ENCODE data around the gene DIRAS1. TPM values are rescaled to one million over a fixed set of nuclear protein-coding genes. Genes with fewer than 3 reads are reported as not detected.

The DIRAS1 gene
- total and polyA plus RNA-seq, 2 of the 8 experiments (the other 6 are each of a cell fraction or from before 2014, with no cell fraction given) = 20.2 to 22.3 TPM

GRCh38 chr19:2726160-2726855, 5.1 kb upstream of the DIRAS1 start:
- Histone ChIP-seq H4K8ac (ENCODE audit: extremely low read depth, insufficient read depth, low read length) (no peak overlapping the region), H3K23me2 (ENCODE audit: low read depth, low read length) (peaks cover 5% of the 10 kb centered on the region; the same call in 1 of the 2 replicates), H3K9ac (replicated peaks in 1 of 4; ENCODE audit: extremely low read depth in 1 of 4, low read depth in 3 of 4, low read length in 3 of 4) (no peak overlapping the region), H3K4me2 (ENCODE audit: insufficient read depth in 1 of 2, low read depth in 2 of 2, low read length in 2 of 2) (no peak overlapping the region), H4K20me1 (replicated peaks in 1 of 2; ENCODE audit: control insufficient read depth in 1 of 2, insufficient read depth in 2 of 2, low read length in 2 of 2) (peaks cover 0 to 2% of the 10 kb centered on the region in 2 experiments), H3K23ac (ENCODE audit: insufficient read length) (no peak overlapping the region), H3K4ac (replicated peaks; ENCODE audit: insufficient read length, low read depth, low read length) (no peak overlapping the region), H2BK12ac (ENCODE audit: low read depth, low read length) (no peak overlapping the region), H3K79me2 (ENCODE audit: control insufficient read depth in 1 of 2, insufficient read depth in 2 of 2, low read length in 2 of 2) (no peaks in the 10 kb centered on the region), H2AK5ac (ENCODE audit: low read depth, low read length) (no peak overlapping the region), H2BK15ac (ENCODE audit: low read length) (no peak overlapping the region), H3K56ac (replicated peaks; ENCODE audit: insufficient read length, low read depth, low read length) (no peak overlapping the region), H4K5ac (ENCODE audit: insufficient read length, low read depth, low read length) (no peak overlapping the region), H3K36me3 (ENCODE audit: control insufficient read depth in 2 of 4, insufficient read depth in 4 of 4, low read length in 3 of 4) (no peaks in the 10 kb centered on the region), H4K91ac (replicated peaks; ENCODE audit: insufficient read length, low read length) (no peak overlapping the region), H2BK20ac (ENCODE audit: low read length) (no peak overlapping the region), H3K14ac (ENCODE audit: insufficient read length) (no peak overlapping the region), H3K9me3 (ENCODE audit: insufficient read depth in 2 of 2, low read depth in 1 of 2, low read length in 1 of 2) (no peaks in the 10 kb centered on the region), H2BK120ac (replicated peaks; ENCODE audit: low read depth, low read length) (no peak overlapping the region), H3K27ac (ENCODE audit: low read depth, low read length) (no peak overlapping the region), H2BK5ac (ENCODE audit: low read depth, low read length) (no peak overlapping the region), H3K18ac (ENCODE audit: extremely low read depth, low read length) (no peak overlapping the region), H2AFZ (ENCODE audit: low read length) (no peak overlapping the region), H3K4me3 (ENCODE audit: extremely low read depth in 1 of 4, insufficient read depth in 2 of 4, low read depth in 3 of 4, low read length in 4 of 4) (no peak overlapping the region), H3K27me3 (replicated peaks in 1 of 4; ENCODE audit: control insufficient read depth in 3 of 4, extremely low read depth in 1 of 4, insufficient read depth in 3 of 4, low read length in 3 of 4) (peaks cover 0 to 7% (median 3%) of the 10 kb centered on the region in 4 experiments; a peak in 4 of 7 replicates), H3K79me1 (ENCODE audit: low read depth, low read length) (no peaks in the 10 kb centered on the region), H3K4me1 (replicated peaks in 1 of 4; ENCODE audit: control insufficient read depth in 3 of 4, insufficient read depth in 4 of 4, low read length in 3 of 4) (peaks cover 0 to 11% (median 0%) of the 10 kb centered on the region in 4 experiments; a peak in 1 of 7 replicates)
- POLR2A ChIA-PET (ENCODE audit: partially characterized antibody) = no interaction called here
- WGBS, 2 experiments (ENCODE audit: extremely low coverage in 1 of 2, insufficient coverage in 1 of 2, insufficient read length in 1 of 2, insufficient replicate concordance in 2 of 2, low coverage in 1 of 2, low lambda C conversion rate in 2 of 2, missing lambda C conversion rate in 1 of 2) = 90% methylated on average over 13 of the region's 15 CpGs; no CpG with 5 or more reads in 1 of the 2 experiments
- DNase-seq (ENCODE audit: low read depth in 1 of 2, low spot score in 2 of 2) (no peak), FAIRE-seq (no peak)
- CTCF ChIA-PET (ENCODE audit: partially characterized antibody) = interaction anchor here (0.7 to 3.8 kb wide), 10 partner anchors 14 to 298 kb away, joined by 3 to 14 read pairs (median 4); partner anchors contain the start of genes SLC39A3 and TLE6
- no peak for TF ChIP-seq GABPA (IDR thresholded peaks at IDR 0.05; ENCODE audit: borderline replicate concordance, insufficient read depth, low read length)
- TF ChIP-seq E2F6 (IDR thresholded peaks at IDR 0.05) = no peak
- TF ChIP-seq NRF1 (IDR thresholded peaks at IDR 0.05; ENCODE audit: low read depth, low read length) = no peak
- no peak for TF ChIP-seq POLR2AphosphoS5 (IDR thresholded peaks at IDR 0.05; ENCODE audit: low read depth, low read length)
- TF ChIP-seq CBX8 (IDR thresholded peaks at IDR 0.05; ENCODE audit: borderline replicate concordance, low read depth, low read length) = no peak
- TF ChIP-seq CREB1 (IDR thresholded peaks at IDR 0.05) = no peak
- no peak for TF ChIP-seq POLR2A (IDR thresholded peaks at IDR 0.05; ENCODE audit: control extremely low read depth in 1 of 2, low read depth in 2 of 2, low read length in 2 of 2)
- no peak for TF ChIP-seq JUND (IDR thresholded peaks at IDR 0.05; ENCODE audit: low read length)
- TF ChIP-seq TBP (IDR thresholded peaks at IDR 0.05; ENCODE audit: low read depth, low read length) = no peak
- TF ChIP-seq TAF7 (optimal IDR thresholded peaks at IDR 0.05; ENCODE audit: borderline replicate concordance, low read depth, low read length) = no peak
- TF ChIP-seq JUN (IDR thresholded peaks at IDR 0.05; ENCODE audit: low read depth, low read length) = no peak
- TF ChIP-seq CTBP2 (IDR thresholded peaks at IDR 0.05; ENCODE audit: borderline replicate concordance, insufficient read depth, insufficient read length, low read length) = no peak
- no peak for TF ChIP-seq SRF (IDR thresholded peaks at IDR 0.05; ENCODE audit: low read depth, low read length)

Measured in H1 (cell line).